Measurements from ENCODE around the gene EID2B. TPM values are rescaled to one million over a fixed set of nuclear protein-coding genes. Genes with fewer than 3 reads are reported as not detected.

The EID2B gene
- total and polyA plus RNA-seq, 8 donors, result 2.0 to 5.6 (median 4.6) TPM

- no peaks in the 10 kb centered on the region for H3K9me3 ChIP-seq
- ATAC-seq (no peak), DNase-seq (no peak)
- H3K4me1 ChIP-seq, result no peaks in the 10 kb centered on the region
- H3K36me3 ChIP-seq, result no peaks in the 10 kb centered on the region
- intact Hi-C loops (cut with DNase I), result no loop called here
- H3K27ac ChIP-seq, result no peak overlapping the region
- TF ChIP-seq CTCF (IDR thresholded peaks at IDR 0.05), result no peak
- no peak overlapping the region for H3K4me3 ChIP-seq
- H3K27me3 ChIP-seq, result peaks cover 0 to 23% of the 10 kb centered on the region in 2 donors
These were observed 30.8 kb upstream of the EID2B start for GRCh38 chr19:39563408-39563807.

- no peaks in the 10 kb centered on the region for H3K9me3 ChIP-seq
- H3K27me3 ChIP-seq, result no peaks in the 10 kb centered on the region
- H3K4me1 ChIP-seq, result peaks cover 0 to 3% of the 10 kb centered on the region in 2 donors
- no peak for TF ChIP-seq CTCF (IDR thresholded peaks at IDR 0.05)
- peak overlapping the region in 1 of 2 donors; percentile 1 for H3K27ac ChIP-seq
- ATAC-seq, result no peak
- no peaks in the 10 kb centered on the region for H3K36me3 ChIP-seq
- H3K4me3 ChIP-seq, result no peak overlapping the region
- DNase-seq, result no peak
- intact Hi-C loops (cut with DNase I), result no loop called here
These were observed 26.0 kb upstream of the EID2B start for GRCh38 chr19:39558624-39559117.

GRCh38 chr19:39557811-39558623 lies 25.4 kb upstream of the EID2B start:
- Histone ChIP-seq H3K36me3 (no peaks in the 10 kb centered on the region), H3K27me3 (no peaks in the 10 kb centered on the region), H3K4me1 (peaks cover 0 to 3% of the 10 kb centered on the region in 2 donors), H3K9me3 (no peaks in the 10 kb centered on the region), H3K27ac (peak overlapping the region in 1 of 2 donors; percentile 1), H3K4me3 (no peak overlapping the region)
- ATAC-seq, result peak; percentile 79
- no peak for TF ChIP-seq CTCF (IDR thresholded peaks at IDR 0.05)
- DNase-seq, result peak in 1 of 4 donors; percentile 17
- intact Hi-C loops (cut with DNase I), result no loop called here

- no peak for TF ChIP-seq CTCF (IDR thresholded peaks at IDR 0.05)
- H3K27me3 ChIP-seq, result no peaks in the 10 kb centered on the region
- H3K36me3 ChIP-seq, result no peaks in the 10 kb centered on the region
- DNase-seq (no peak), ATAC-seq (no peak)
- H3K4me1 ChIP-seq, result peaks cover 0 to 15% of the 10 kb centered on the region in 2 donors
- H3K4me3 ChIP-seq, result no peak overlapping the region
- intact Hi-C loops (cut with DNase I), result no loop called here
- H3K27ac ChIP-seq, result no peak overlapping the region
- H3K9me3 ChIP-seq, result no peaks in the 10 kb centered on the region
These were observed 23.2 kb upstream of the EID2B start for GRCh38 chr19:39555883-39556282.

GRCh38 chr19:39554701-39555311 lies 22.2 kb upstream of the EID2B start:
- peaks cover 0 to 15% of the 10 kb centered on the region in 2 donors for H3K4me1 ChIP-seq
- ATAC-seq, result no peak
- no peak for DNase-seq
- H3K36me3 ChIP-seq, result no peaks in the 10 kb centered on the region
- TF ChIP-seq CTCF (IDR thresholded peaks at IDR 0.05), result no peak
- intact Hi-C loops (cut with DNase I), result loop anchor here in 1 of 2 donors (5.0 kb wide), 1 partner anchor 117 kb away; no protein-coding TSS in a partner anchor
- H3K27ac ChIP-seq, result no peak overlapping the region
- no peaks in the 10 kb centered on the region for H3K9me3 ChIP-seq
- H3K27me3 ChIP-seq, result no peaks in the 10 kb centered on the region
- H3K4me3 ChIP-seq, result no peak overlapping the region
